Suprapubic skin (tissue), 4 donors: ENCODE measurements around the gene ARIH1.

ENCODE experiments used
- CTCF ChIP-seq, 2 donors: fragments of 200-600 bp in 1 of 2; fragments of 450-650 bp in 1 of 2; sonication (generic) in 1 of 2; IDR thresholded peaks; one replicate each; pipeline ENCODE4 v1.5.1; 2016 to 2019; ENCODE audit warnings: antibody characterized with exemption in 2 of 2, mild to moderate bottlenecking in 1 of 2, moderate library complexity in 1 of 2
- EP300 ChIP-seq: sonication (generic); formaldehyde crosslinking; IDR thresholded peaks from one replicate; pipeline ENCODE4 v1.6.1; 2017; ENCODE audit warnings: antibody characterized with exemption
- POLR2AphosphoS5 ChIP-seq, 3 donors: sonication (generic); formaldehyde crosslinking; IDR thresholded peaks; one replicate each; pipeline ENCODE4 v1.6.1; 2017; ENCODE audit warnings: antibody characterized with exemption in 3 of 3

- no peak for TF ChIP-seq EP300
- no peak for TF ChIP-seq POLR2AphosphoS5 (IDR thresholded peaks at IDR 0.05)
- no peak for TF ChIP-seq CTCF (IDR thresholded peaks at IDR 0.05)
These were observed 18.6 kb downstream of the ARIH1 start for GRCh38 chr15:72492733-72493132.
